Ovary (tissue), 9 donors: ENCODE results near the gene RNF39. TPM values are rescaled to one million over a fixed set of nuclear protein-coding genes. Genes with fewer than 3 reads are reported as not detected.
"Not testable (repeated sequence)": the region's sequence is repeated elsewhere in the genome, so short reads cannot be mapped to it uniquely, and the experiment has no call there.

ENCODE experiments used
- DNase-seq, 5 donors: peaks; one replicate each; pipeline ENCODE4 v3.0.0-alpha.2; 2019 to 2020
- H3K27ac ChIP-seq, 2 donors: fragments of 200-600 bp; one replicate each; pipeline versions ENCODE4 v1.5.1 to v1.8.0; 2019 to 2022
- H3K27me3 ChIP-seq: fragments of 200-600 bp; one replicate; pipeline ENCODE4 v1.8.0; 2022
- H3K36me3 ChIP-seq: fragments of 200-600 bp; sonication (generic); one replicate; pipeline ENCODE4 v1.5.1; 2019
- H3K4me1 ChIP-seq: one replicate; pipeline ENCODE4 v1.8.1; 2013; ENCODE audit warnings: mild to moderate bottlenecking, moderate library complexity; ENCODE audit not compliant: insufficient read depth
- H3K4me3 ChIP-seq: fragments of 200-600 bp; sonication (generic); one replicate; pipeline ENCODE4 v1.5.1; 2017
- H3K9me3 ChIP-seq, 2 donors: fragments of 200-600 bp in 1 of 2; sonication (generic) in 1 of 2; one replicate each; pipeline versions ENCODE4 v1.5.1 to v1.8.1; 2013 to 2019; ENCODE audit warnings: mild to moderate bottlenecking in 1 of 2, moderate library complexity in 1 of 2
- CTCF ChIP-seq, 3 donors: fragments of 450-650 bp in 2 of 3; fragments of 200-600 bp in 1 of 3; IDR thresholded peaks; one replicate each; pipeline versions ENCODE4 v1.5.1 to v1.8.0; 2016 to 2022; ENCODE audit warnings: antibody characterized with exemption in 3 of 3, mild to moderate bottlenecking in 1 of 3
- EP300 ChIP-seq: sonication (generic); formaldehyde crosslinking; IDR thresholded peaks from one replicate; pipeline ENCODE4 v1.6.1; 2017; ENCODE audit warnings: antibody characterized with exemption
- POLR2A ChIP-seq: fragments of 450-650 bp; IDR thresholded peaks from one replicate; pipeline ENCODE4 v1.6.1; 2017; ENCODE audit warnings: antibody characterized with exemption, mild to moderate bottlenecking, moderate library complexity
- WGBS, 3 donors: extraction: QIAGEN DNeasy Blood & Tissue Kit in 1 of 3; methylation state at CpG; one replicate each; pipeline versions ENCODE4 v1.1.5 to v1.1.7; 2013 to 2017; 5-methylcytosine and 5-hydroxymethylcytosine counted together
- intact Hi-C, 4 donors: fragments of 100-400 bp; cut with DNase I; formaldehyde crosslinking; loops; one replicate each; pipeline versions ENCODE4 v1.11.0 to v1.15.1; 2022 to 2023
- polyA plus RNA-seq, 2 donors: library from polyadenylated mRNA; stranded (reverse); fragments of 200-250 nt in 1 of 2; fragments of 350-450 nt in 1 of 2; fragmentation: Illumina TruSeq in 1 of 2; extraction: RNeasy Lipid Tissue Mini Kit (QIAGEN cat#74804) in 1 of 2; gene quantifications; one replicate each; pipeline ENCODE4 v1.2.3, GENCODE V29; 2013 to 2014
- total RNA-seq, 7 donors: library from RNA; depleted of rRNA in 2 of 7; stranded (reverse); fragments of >200 nt in 2 of 7; fragmentation: NEBNext Ultra II Directional in 3 of 7; extraction: Animal tissue kit (Norgen Biotek cat#: 25700) in 3 of 7; gene quantifications; one replicate each; pipeline versions ENCODE4 v1.1.0 to v1.2.4, GENCODE V29; 2016 to 2023
- donor health status: DM: no; HTN: no; CAD: no; lungs with moderate emphysema.
- donor health status: DM: no; HTN: no; CAD: no.
- donor health status: Bipolar disorder and iron deficiency.
- donor health status: DM: yes; HTN: yes; CAD: no.
- donor health status: DM: no; HTN: no; CAD: no.
- donor health status: DM: yes; HTN: yes; CAD: no.

The RNF39 gene
- total and polyA plus RNA-seq, 9 donors: 0.28 to 3.1 (median 0.97) TPM; not detected in 1

- Histone ChIP-seq H3K9me3 (no peaks in the 10 kb centered on the region), H3K27me3 (no peaks in the 10 kb centered on the region), H3K27ac (no peak overlapping the region), H3K36me3 (no peaks in the 10 kb centered on the region), H3K4me1 (no peaks in the 10 kb centered on the region), H3K4me3 (no peak overlapping the region)
- intact Hi-C loops: no loop called here
- DNase-seq: no peak
- TF ChIP-seq POLR2A (no peak), EP300 (no peak), CTCF (IDR thresholded peaks at IDR 0.05) (peak in 1 of 3 donors; percentile 42)
- WGBS, 3 donors: 38 to 50% (median 49%) methylated on average over 4 of the region's 4 CpGs
Observed at GRCh38 chr6:30037182-30037788, 38.3 kb downstream of the RNF39 start.

GRCh38 chr6:30035784-30036183 is 39.8 kb downstream of the RNF39 start:
- intact Hi-C loops: no loop called here
- Histone ChIP-seq H3K27me3 (no peaks in the 10 kb centered on the region), H3K36me3 (no peaks in the 10 kb centered on the region), H3K9me3 (no peaks in the 10 kb centered on the region), H3K4me3 (no peak overlapping the region), H3K4me1 (no peaks in the 10 kb centered on the region), H3K27ac (no peak overlapping the region)
- 92 to 100% (median 97%) methylated on average over 1 of the region's 1 CpG for whole genome bisulfite sequencing, 3 donors
- TF ChIP-seq EP300 (no peak), POLR2A (no peak), CTCF (IDR thresholded peaks at IDR 0.05) (no peak)
- DNase-seq: no peak

DNA sequence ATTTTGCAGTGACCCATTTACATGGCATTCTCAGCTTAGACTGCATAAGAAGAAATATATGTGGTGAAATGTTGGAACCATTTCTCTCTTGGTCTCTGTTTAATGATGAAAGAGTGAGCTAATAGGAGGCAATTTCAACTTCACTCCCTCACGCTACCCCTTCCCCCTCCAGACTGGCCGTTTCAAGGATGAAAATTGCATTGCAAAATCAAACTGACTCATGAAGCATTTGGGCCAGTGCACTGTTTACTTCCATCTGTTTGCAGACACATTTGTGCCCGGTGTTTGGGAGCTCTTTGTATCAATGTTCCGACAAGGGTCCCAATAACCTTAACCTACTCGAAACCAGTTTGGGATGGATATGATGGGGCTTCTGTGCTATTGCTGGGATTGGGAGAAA is 42.1 kb downstream of the RNF39 start:
- H3K4me3 ChIP-seq, intact Hi-C loops, H3K27ac ChIP-seq, H3K36me3 ChIP-seq, H3K4me1 ChIP-seq, DNase-seq, H3K9me3 ChIP-seq, H3K27me3 ChIP-seq: not testable (repeated sequence)
- 84 to 93% (median 91%) methylated on average over 5 of the region's 5 CpGs for WGBS, 3 donors

- H3K4me1 ChIP-seq: no peaks in the 10 kb centered on the region
- H3K36me3 ChIP-seq: no peaks in the 10 kb centered on the region
- no peaks in the 10 kb centered on the region for H3K27me3 ChIP-seq
- H3K4me3 ChIP-seq: no peak overlapping the region
- H3K27ac ChIP-seq: no peak overlapping the region
- no peaks in the 10 kb centered on the region for H3K9me3 ChIP-seq
- no peak for DNase-seq
- no peak for TF ChIP-seq CTCF (IDR thresholded peaks at IDR 0.05)
- no peak for TF ChIP-seq EP300
- no peak for TF ChIP-seq POLR2A
- intact Hi-C loops: no loop called here
Observed at GRCh38 chr6:30031381-30031780, 44.2 kb downstream of the RNF39 start.

DNA sequence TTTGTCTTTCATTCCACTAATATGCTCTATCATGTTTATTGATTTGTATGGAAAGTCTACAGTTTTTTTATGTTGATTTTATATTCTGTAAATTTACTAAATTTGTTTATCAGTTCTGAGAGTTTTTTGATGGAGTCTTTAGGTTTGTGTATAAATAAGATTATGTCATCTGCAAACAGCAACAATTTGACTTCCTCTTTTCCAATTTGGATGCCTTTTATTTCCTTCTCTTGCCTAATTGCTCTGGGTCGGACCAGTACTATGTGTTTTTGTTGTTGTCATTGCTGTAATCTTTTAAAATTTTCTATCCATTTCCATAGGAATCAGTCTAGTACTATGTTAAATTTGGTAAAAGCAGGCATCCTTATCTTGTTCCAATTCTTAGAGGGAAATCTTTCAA is 46.0 kb downstream of the RNF39 start:
- DNase-seq: no peak
- WGBS, 3 donors: 89 to 95% (median 94%) methylated on average over 1 of the region's 1 CpG

More for the DNA sequence above, 46.0 kb downstream of the RNF39 start:
- Histone ChIP-seq H3K4me1 (no peaks in the 10 kb centered on the region), H3K36me3 (no peaks in the 10 kb centered on the region), H3K9me3 (no peaks in the 10 kb centered on the region), H3K27me3 (no peaks in the 10 kb centered on the region), H3K27ac (no peak overlapping the region), H3K4me3 (no peak overlapping the region)
- intact Hi-C loops: no loop called here
- TF ChIP-seq POLR2A: no peak
- no peak for TF ChIP-seq CTCF (IDR thresholded peaks at IDR 0.05)
- TF ChIP-seq EP300: no peak
